ENCODE measurements around the gene CCL24. TPM values are rescaled to one million over a fixed set of nuclear protein-coding genes. Genes with fewer than 3 reads are reported as not detected.

CCL24 gene
- total and polyA plus RNA-seq, 5 donors from 2014 or later: not detected

Other genes with a start within 250 kb of the CCL24 start
- 10.7 TPM for gene HIP1, start 74.9 kb downstream of the CCL24 start, total RNA-seq
- 1 to 10 TPM in 1 of 4 donors, under 1 TPM in 3; 0.29 to 1.5 (median 0.70) TPM for gene HIP1, start 74.9 kb downstream of the CCL24 start, polyA plus RNA-seq
- not detected for gene CCL26, start 41.6 kb downstream of the CCL24 start, total RNA-seq
- not detected for gene CCL26, start 41.6 kb downstream of the CCL24 start, polyA plus RNA-seq
- gene RHBDD2, start 65.2 kb upstream of the CCL24 start, total RNA-seq: 194 TPM
- gene RHBDD2, start 65.2 kb upstream of the CCL24 start, polyA plus RNA-seq: 100 to 1,000 TPM; 118 to 146 (median 121) TPM
- gene POR, start 101.3 kb upstream of the CCL24 start, total RNA-seq: 68.0 TPM
- 10 to 100 TPM; 51.3 to 64.3 (median 59.7) TPM for gene POR, start 101.3 kb upstream of the CCL24 start, polyA plus RNA-seq
- gene TMEM120A, start 180.8 kb upstream of the CCL24 start, total RNA-seq: 51.5 TPM
- gene TMEM120A, start 180.8 kb upstream of the CCL24 start, polyA plus RNA-seq: 10 to 100 TPM; 41.9 to 66.5 (median 62.1) TPM
- gene STYXL1, start 234.2 kb upstream of the CCL24 start, total RNA-seq: 16.8 TPM
- 10 to 100 TPM; 61.9 to 80.8 (median 64.6) TPM for gene STYXL1, start 234.2 kb upstream of the CCL24 start, polyA plus RNA-seq
- 70.6 TPM for gene MDH2, start 234.3 kb upstream of the CCL24 start, total RNA-seq
- 100 to 1,000 TPM; 151 to 237 (median 178) TPM for gene MDH2, start 234.3 kb upstream of the CCL24 start, polyA plus RNA-seq